Urothelium cell line (cell line): ENCODE measurements around the gene SHKBP1.
"Not testable (repeated sequence)": the region's sequence is repeated elsewhere in the genome, so short reads cannot be mapped to it uniquely, and the experiment has no call there.

Experiments used
- DNase-seq: peaks from one replicate; pipeline ENCODE4 v3.0.0; 2011; ENCODE audit warnings: low spot score, mixed read lengths
- FAIRE-seq: peaks from 2 replicates; lab custom pipeline; 2011; peaks lifted over from hg19 to GRCh38; lab: Jason Lieb, UNC

The SHKBP1 gene

GRCh38 chr19:40576585-40577451, at the start of gene SHKBP1:
SHKBP1 (plus strand) TSS chr19:40576873; CDS start chr19:40576900, 27 bp downstream.
- FAIRE-seq, result no peak
- peak; percentile 98 for DNase-seq

GRCh38 chr19:40528078-40528477, 48.6 kb upstream of the SHKBP1 start:
- FAIRE-seq (no peak), DNase-seq (no peak)

DNA sequence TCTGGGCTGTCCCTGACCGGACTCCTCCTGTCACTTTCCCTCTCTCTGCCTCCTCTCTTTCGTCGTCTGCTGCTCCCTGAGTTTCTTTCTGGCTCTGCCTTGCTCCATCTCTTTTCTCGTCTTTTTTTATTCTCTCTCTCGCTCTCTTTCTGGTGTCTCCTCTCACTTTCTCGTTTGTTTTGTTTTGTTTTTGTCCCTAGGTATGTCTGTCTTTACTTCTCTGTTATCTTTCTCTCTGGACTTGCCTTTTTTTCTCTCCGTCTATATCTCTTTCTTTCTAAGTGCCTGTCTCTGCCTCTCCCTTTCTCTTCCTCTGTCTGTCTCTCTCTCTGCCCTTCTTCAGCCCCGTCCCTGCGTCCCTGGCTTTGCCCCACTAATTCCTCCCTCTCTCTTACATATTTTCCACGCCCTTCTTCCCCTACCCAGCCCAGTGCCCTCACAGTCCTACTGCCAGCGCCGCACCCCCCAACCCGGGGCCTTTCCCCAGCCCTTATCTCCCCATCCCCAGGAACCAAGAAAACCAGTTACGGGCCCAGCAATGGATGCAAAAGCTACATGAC, 48.1 kb upstream of the SHKBP1 start:
- FAIRE-seq (no peak), DNase-seq (no peak)

GRCh38 chr19:40529093-40529954, 47.3 kb upstream of the SHKBP1 start:
- FAIRE-seq (peak; percentile 88), DNase-seq (peak; percentile 97)

GRCh38 chr19:40530091-40530901, 46.4 kb upstream of the SHKBP1 start:
- DNase-seq (peak; percentile 83), FAIRE-seq (no peak)

DNA sequence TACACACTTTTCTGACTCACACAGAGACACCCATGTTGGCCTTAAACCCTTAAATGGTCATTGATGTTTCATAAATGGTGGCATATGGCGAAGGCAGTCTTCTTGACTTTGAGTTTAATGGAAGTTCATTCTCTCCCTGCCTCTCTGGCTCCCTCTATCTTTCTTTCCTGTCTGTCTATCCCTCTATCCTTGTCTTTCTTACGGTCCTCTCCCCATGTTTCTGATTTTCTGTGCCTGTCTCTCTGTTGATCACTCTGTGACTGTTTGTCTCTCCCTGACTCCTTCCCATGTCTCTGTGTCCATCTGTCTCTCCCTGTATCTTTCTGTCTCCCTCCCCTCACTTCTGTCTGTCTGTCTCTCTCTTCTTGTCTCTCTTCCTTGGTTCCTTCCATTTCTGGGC, 43.2 kb upstream of the SHKBP1 start:
- no peak for DNase-seq
- no peak for FAIRE-seq

DNA sequence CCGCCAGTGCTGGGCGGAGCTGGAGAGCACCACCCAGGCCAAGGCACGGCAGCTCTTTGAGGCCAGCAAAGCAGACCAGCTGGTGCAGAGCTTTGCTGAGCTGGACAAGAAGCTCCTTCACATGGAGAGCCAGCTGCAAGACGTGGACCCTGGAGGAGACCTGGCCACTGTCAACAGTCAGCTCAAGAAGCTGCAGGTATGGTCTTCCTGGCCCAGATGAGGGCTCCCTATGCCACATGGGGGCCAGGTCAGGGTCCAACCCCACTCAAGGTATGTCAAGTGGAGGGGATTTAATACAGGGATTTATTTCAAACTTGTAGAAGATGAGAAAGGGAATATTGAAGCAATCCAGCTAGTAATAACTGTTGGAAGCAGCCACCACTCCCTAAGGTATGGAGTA, 42.5 kb upstream of the SHKBP1 start:
- DNase-seq (no peak), FAIRE-seq (no peak)

GRCh38 chr19:40539070-40539469, 37.6 kb upstream of the SHKBP1 start:
- DNase-seq (no peak), FAIRE-seq (no peak)

DNA sequence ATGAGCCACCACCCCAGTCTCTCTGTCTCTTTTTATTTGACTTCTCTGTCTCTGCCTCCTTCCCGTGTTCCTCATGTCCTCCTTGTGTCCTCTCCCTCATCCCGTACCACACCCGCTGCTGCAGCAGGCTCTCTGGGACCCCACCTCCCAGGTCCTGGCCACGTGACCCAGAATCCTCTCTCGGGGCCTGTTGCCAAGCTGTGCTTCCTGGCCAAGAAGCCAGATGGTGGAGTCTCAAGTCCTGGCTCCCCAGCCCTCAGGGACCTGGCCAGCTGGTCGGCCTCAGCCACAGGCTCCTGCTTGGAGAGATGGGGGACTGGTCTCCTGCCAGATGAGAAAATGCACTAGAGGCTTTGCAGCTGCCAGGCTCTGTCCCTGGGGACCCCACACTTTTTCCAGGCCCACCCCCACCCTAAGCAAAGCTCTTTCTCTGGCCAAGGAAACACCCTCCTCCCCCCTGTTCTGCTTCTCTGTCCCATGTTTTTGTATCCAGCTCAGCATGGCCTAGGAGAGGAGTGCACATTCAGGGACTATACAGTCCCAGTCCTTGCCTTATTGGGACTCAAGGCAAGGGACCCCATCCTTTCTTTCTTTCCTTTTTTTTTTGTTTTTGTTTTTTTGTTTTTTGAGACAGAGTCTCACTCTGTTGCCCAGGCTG, 34.3 kb upstream of the SHKBP1 start:
- FAIRE-seq (no peak), DNase-seq (no peak)

GRCh38 chr19:40543029-40543597, 33.6 kb upstream of the SHKBP1 start:
- FAIRE-seq, result no peak

GRCh38 chr19:40546153-40546841, 30.4 kb upstream of the SHKBP1 start:
- FAIRE-seq, DNase-seq: not testable (repeated sequence)

More at GRCh38 chr19:40543029-40543597, 33.6 kb upstream of the SHKBP1 start:
- no peak for DNase-seq

GRCh38 chr19:40547190-40547589, 29.5 kb upstream of the SHKBP1 start:
- FAIRE-seq, DNase-seq: not testable (repeated sequence)

DNA sequence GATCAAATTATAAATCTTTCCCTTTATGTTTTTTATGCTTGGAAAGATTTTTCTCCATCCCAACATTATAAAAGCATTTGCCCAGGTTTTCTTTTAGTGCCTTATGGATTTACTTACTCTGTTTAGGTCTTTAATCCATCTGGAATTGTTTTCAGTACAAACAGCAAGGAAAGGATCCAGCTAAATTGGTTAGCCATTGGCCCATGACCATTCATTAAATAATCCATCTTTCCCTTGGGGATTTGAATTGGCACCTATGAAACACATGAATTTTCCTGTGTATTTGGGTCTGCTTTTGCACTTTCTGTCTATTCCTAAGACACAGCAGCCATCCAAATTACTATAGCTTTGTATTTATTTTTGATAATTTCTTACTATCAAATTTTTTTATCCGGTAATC, 28.8 kb upstream of the SHKBP1 start:
- FAIRE-seq (no peak), DNase-seq (no peak)

GRCh38 chr19:40549007-40549708, 27.5 kb upstream of the SHKBP1 start:
- DNase-seq (peak; percentile 88), FAIRE-seq (peak; percentile 87)

DNA sequence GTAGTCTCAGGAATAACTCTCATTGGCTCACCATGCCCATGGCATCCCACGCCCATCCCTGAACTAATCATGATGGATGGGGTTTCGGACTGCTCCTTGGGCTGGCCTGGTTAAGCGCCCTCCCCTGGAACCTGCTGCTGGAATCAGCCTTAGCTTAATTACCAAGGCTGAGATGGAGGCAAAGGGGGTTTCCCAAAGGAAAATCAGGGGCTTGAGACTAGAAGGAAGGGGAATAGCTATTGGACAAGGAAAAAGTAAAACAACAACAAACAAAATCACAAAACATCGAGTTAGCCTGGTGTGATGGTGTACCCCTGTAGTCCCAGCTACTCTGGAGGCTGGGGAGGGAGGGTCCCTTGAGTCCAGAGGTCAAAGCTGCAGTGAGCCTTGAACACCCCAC, 25.7 kb upstream of the SHKBP1 start:
- FAIRE-seq, result no peak
- DNase-seq, result no peak

- FAIRE-seq, result no peak
Measured at GRCh38 chr19:40552848-40553247, 23.8 kb upstream of the SHKBP1 start.

DNA sequence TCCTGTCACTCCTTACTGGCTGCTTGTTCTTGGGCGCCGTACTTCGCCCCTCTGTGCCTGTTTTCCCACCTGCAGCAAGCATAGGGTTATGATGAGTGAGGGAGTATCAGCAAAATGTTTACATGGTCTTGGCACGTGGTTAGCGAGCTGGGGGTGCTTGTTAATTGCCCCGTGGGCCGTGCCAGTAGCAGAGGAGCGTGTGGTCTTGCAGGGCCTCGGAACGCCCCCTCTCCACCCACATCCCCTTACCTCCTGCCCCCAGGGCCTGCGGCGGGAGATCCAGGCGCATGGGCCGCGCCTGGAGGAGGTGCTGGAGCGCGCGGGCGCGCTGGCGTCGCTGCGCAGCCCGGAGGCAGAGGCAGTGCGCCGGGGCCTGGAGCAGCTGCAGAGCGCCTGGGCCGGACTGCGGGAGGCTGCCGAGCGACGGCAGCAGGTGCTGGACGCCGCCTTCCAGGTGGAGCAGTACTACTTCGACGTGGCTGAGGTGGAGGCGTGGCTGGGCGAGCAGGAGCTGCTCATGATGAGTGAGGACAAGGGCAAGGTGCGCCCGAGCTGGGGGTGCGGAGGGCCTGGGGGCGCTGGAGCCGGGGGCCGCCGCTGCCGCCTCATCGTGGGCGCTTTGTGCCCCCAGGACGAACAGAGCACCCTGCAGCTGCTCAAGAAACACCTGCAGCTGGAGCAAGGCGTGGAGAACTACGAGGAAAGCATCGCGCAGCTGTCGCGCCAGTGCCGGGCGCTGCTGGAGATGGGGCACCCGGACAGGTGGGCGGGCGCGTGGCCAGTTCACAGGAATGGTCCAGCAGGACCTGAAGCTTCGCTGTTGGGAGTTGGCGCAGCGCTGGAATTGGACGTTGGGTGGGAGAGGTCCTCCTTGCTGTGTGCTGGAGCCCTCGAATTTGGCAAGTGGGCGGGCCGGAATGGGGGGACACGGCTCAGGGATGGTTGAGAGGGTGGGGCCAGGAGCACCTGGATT, 22.5 kb upstream of the SHKBP1 start:
- DNase-seq (no peak), FAIRE-seq (no peak)

More at GRCh38 chr19:40552848-40553247, 23.8 kb upstream of the SHKBP1 start:
- DNase-seq, result no peak
